KOPT-K1 (cell line): ENCODE measurements around the gene C12orf43.

Experiments used
- H3K27ac ChIP-seq: fragments of 200-600 bp; sonication (generic); 2 replicates; pipeline ENCODE4 v1.5.1; 2016; ENCODE audit warnings: antibody characterized with exemption, mild to moderate bottlenecking, low read depth, low read length; ENCODE audit not compliant: poor library complexity, severe bottlenecking
- H3K36me3 ChIP-seq: fragments of 200-600 bp; sonication (generic); 2 replicates; pipeline ENCODE4 v1.5.1; 2017; ENCODE audit warnings: antibody characterized with exemption, mild to moderate bottlenecking, low read length, moderate library complexity; ENCODE audit not compliant: insufficient read depth
- H3K9me3 ChIP-seq: fragments of 200-600 bp; sonication (generic); 2 replicates; pipeline ENCODE4 v1.5.1; 2017; ENCODE audit warnings: antibody characterized with exemption, low read length, mild to moderate bottlenecking; ENCODE audit not compliant: insufficient read depth, poor library complexity, severe bottlenecking

Gene C12orf43

DNA sequence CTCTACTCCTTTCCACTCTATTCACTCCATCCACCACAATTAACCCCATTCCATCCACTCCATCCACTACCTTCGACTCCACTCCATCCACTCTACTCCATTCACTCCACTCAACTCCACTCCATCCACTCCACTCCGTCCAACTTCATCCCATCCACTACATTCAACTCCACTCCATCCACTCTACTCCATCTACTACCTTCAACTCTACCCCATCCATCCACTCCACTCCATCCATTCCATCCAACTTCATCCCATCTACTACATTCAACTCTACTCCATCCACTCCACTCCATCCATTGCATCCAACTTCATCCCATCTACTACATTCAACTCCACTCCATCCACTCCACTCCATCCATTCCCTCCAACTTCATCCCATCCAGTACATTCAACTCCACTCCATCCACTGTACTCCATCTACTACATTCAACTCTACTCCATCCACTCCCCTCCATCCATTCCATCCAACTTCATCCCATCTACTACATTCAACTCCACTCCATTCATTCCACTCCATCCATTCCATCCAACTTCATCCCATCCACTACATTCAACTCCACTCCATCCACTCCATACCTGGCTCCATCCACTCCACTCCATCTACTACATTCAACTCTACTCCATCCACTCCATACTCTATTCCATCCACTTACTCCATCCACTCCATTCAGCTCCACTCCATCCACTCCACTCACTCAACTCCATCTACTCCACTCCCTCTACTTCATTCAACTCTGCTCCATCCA, 21.5 kb downstream of the C12orf43 start:
- Histone ChIP-seq H3K9me3 (no peaks in the 10 kb centered on the region), H3K36me3 (no peaks in the 10 kb centered on the region), H3K27ac (no peak overlapping the region)

DNA sequence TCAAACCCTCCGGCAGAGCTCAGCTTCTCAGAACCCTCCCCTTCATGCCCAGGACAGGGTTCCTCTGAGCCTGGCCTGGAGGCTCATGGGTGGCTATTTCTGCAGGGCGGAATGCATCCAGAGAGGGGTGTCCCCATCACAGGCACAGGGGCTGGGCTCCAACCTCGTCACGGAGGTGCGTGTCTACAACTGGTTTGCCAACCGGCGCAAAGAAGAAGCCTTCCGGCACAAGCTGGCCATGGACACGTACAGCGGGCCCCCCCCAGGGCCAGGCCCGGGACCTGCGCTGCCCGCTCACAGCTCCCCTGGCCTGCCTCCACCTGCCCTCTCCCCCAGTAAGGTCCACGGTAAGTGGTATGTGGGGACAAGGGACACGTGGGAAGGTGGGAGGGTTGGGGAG, 22.2 kb downstream of the C12orf43 start:
- no peak overlapping the region for H3K27ac ChIP-seq
- H3K9me3 ChIP-seq = no peaks in the 10 kb centered on the region
- no peaks in the 10 kb centered on the region for H3K36me3 ChIP-seq

GRCh38 chr12:120993496-120993895, 22.8 kb downstream of the C12orf43 start:
- Histone ChIP-seq H3K27ac (no peak overlapping the region), H3K9me3 (no peaks in the 10 kb centered on the region), H3K36me3 (no peaks in the 10 kb centered on the region)

GRCh38 chr12:120992989-120993388, 23.3 kb downstream of the C12orf43 start:
- H3K27ac ChIP-seq = no peak overlapping the region

GRCh38 chr12:120991965-120992364, 24.3 kb downstream of the C12orf43 start:
- no peaks in the 10 kb centered on the region for H3K9me3 ChIP-seq
- no peak overlapping the region for H3K27ac ChIP-seq

More at GRCh38 chr12:120992989-120993388, 23.3 kb downstream of the C12orf43 start:
- Histone ChIP-seq H3K9me3 (no peaks in the 10 kb centered on the region), H3K36me3 (no peaks in the 10 kb centered on the region)

DNA sequence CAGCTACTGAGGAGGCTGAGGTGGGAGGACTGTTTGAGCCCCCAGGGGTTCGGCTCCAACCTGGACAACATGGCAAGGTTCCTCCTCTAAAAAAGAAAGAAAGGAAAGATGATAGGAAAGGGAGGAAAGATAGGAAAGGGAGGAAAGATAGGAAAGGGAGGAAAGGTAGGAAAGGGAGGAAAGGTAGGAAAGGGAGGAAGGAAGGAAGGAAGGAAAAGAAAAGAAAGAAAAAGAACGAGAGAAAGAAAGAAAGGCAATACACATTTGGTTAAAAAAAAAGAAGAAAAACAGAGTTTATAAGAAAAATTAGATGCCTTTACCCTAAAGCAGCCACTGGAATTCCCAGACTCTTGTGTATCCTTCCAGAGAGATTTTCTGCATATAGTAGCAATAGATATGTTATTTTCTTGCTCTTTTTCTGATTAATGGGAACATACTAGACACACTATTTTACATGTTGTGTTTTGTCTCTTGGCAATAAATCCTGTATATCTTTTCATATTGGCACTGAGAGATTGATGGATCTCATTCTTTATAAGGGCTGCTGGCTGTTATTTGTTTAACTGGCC, 25.7 kb downstream of the C12orf43 start:
- Histone ChIP-seq H3K9me3 (no peaks in the 10 kb centered on the region), H3K27ac (no peak overlapping the region), H3K36me3 (no peaks in the 10 kb centered on the region)

More at GRCh38 chr12:120991965-120992364, 24.3 kb downstream of the C12orf43 start:
- no peaks in the 10 kb centered on the region for H3K36me3 ChIP-seq

- Histone ChIP-seq H3K9me3 (no peaks in the 10 kb centered on the region), H3K27ac (no peak overlapping the region), H3K36me3 (no peaks in the 10 kb centered on the region)
Measured at GRCh38 chr12:120989687-120990086, 26.6 kb downstream of the C12orf43 start.

DNA sequence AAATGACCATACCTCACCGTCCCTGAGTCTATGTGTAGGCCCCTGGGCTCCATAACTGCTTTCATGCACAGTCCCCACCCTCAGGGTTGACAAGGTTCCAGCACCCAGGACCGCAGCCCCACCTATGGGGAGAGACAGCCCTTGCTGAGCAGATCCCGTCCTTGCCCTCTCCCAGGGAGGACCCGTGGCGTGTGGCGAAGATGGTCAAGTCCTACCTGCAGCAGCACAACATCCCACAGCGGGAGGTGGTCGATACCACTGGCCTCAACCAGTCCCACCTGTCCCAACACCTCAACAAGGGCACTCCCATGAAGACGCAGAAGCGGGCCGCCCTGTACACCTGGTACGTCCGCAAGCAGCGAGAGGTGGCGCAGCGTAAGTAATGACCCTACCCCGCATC, 27.6 kb downstream of the C12orf43 start:
- no peaks in the 10 kb centered on the region for H3K36me3 ChIP-seq
- no peak overlapping the region for H3K27ac ChIP-seq
- H3K9me3 ChIP-seq = no peaks in the 10 kb centered on the region

DNA sequence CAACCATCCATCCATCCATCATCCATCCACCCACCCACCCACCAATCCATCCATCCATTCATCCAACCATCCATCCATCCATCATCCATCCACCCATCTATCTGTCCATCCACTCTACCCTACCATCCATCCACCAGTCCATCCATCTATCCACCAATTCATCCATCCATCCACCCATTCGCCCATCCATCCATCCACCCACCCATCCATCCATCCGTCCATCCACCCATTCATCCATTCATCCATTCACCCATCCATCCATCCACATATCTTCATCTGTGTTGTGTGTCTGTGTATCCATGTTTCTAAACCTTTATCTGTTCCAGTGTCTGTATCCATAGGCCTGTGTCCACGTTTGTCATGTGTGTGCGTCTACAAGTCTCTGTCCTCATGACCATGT, 28.1 kb downstream of the C12orf43 start:
- H3K27ac ChIP-seq = no peak overlapping the region

GRCh38 chr12:120984351-120984898, 31.9 kb downstream of the C12orf43 start:
- Histone ChIP-seq H3K36me3 (no peaks in the 10 kb centered on the region), H3K27ac (no peak overlapping the region), H3K9me3 (no peaks in the 10 kb centered on the region)

More for the DNA sequence above, 28.1 kb downstream of the C12orf43 start:
- no peaks in the 10 kb centered on the region for H3K9me3 ChIP-seq
- no peaks in the 10 kb centered on the region for H3K36me3 ChIP-seq

DNA sequence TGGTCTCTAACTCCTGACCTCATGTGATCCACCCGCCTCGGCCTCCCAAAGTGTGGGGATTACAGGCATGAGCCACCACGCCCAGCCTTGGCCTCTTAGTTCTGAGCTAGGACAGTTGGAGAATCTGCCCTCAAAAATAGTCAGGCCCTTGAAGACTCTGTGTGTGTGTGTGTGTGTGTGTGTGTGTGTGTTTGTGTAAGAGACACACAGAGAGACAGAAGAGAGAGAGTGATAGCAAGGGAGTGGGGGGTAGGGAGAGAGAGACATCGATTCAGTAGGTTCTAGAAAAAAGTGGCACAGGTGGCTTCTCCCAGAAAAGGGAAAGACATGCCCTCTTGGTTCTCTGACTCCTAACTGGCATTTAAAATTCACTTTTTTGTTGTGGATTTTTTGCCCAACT, 32.5 kb downstream of the C12orf43 start:
- no peaks in the 10 kb centered on the region for H3K9me3 ChIP-seq
- H3K27ac ChIP-seq = no peak overlapping the region
- H3K36me3 ChIP-seq = no peaks in the 10 kb centered on the region

DNA sequence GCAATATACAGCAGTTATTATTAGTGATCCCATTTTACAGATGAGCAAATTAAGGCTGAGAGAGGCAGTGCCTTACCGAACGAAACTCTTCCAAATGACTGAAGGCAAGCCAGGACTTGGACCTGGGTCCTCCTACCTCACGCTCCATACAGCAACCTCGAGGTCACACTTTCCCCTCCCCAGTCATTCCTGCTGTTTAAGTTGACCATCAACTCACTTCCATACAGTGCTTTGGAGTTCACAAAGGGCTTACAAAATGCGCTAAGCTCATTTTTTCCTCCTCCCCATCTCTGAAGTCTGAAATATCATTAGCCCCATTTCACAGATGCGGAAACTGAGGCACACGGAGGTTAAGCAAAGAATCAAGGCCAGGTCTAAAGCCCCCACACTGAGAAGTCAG, 33.6 kb downstream of the C12orf43 start:
- Histone ChIP-seq H3K9me3 (no peaks in the 10 kb centered on the region), H3K36me3 (no peaks in the 10 kb centered on the region), H3K27ac (no peak overlapping the region)

DNA sequence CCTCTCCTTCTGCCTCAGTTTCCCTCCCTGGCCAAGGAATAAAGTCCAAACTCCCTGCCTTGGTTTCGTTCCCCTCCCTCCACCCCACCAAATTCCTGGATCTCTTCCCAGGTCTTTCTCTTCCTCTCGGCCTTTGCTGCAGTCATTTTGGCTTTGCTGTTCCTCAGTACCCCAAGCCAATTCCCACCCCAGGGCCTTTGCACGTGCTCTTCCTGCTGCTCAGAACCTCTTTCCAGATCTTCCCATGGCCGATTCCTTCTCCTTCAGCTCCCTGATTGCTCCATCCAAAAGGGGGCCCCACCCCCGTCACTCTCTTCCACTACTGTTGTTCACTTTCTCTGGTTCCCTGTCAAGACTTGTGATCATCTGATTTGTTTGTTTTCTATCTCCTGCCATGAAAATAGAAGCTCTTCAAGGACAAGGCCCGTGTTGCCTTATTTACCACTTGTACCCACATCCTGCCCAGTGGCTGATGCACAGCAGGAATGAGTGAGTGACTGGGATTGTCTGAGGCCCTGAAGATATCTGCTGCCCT, 34.8 kb downstream of the C12orf43 start:
- no peak overlapping the region for H3K27ac ChIP-seq
- H3K9me3 ChIP-seq = no peaks in the 10 kb centered on the region
- no peaks in the 10 kb centered on the region for H3K36me3 ChIP-seq

GRCh38 chr12:120980800-120981368, 35.4 kb downstream of the C12orf43 start:
- Histone ChIP-seq H3K36me3 (no peaks in the 10 kb centered on the region), H3K27ac (no peak overlapping the region), H3K9me3 (no peaks in the 10 kb centered on the region)
